Erythroblast (primary cell): Measurements from ENCODE around the gene OGFRL1.

Experiments used
- GATA1 ChIP-seq: IDR thresholded peaks from 2 replicates; pipeline ENCODE4 v1.6.1; 2011; ENCODE audit warnings: low read depth, mild to moderate bottlenecking, control low read depth, low read length, moderate library complexity
- POLR2A ChIP-seq: IDR thresholded peaks from 2 replicates; pipeline ENCODE4 v1.6.1; 2011; ENCODE audit warnings: mild to moderate bottlenecking, low read length

- TF ChIP-seq POLR2A (no peak), GATA1 (no peak)
These were observed 3.8 kb upstream of the OGFRL1 start for GRCh38 chr6:71284785-71285184.
